HG03457 (cell line): ENCODE results near the gene FAM98C.

Source experiments
- ATAC-seq: cut with Tn5 transposase; IDR thresholded peaks from one replicate; pipeline ENCODE4 v1.9.1; 2021; ENCODE audit warnings: moderate number of reproducible peaks; ENCODE audit not compliant: unreplicated experiment

Gene FAM98C

DNA sequence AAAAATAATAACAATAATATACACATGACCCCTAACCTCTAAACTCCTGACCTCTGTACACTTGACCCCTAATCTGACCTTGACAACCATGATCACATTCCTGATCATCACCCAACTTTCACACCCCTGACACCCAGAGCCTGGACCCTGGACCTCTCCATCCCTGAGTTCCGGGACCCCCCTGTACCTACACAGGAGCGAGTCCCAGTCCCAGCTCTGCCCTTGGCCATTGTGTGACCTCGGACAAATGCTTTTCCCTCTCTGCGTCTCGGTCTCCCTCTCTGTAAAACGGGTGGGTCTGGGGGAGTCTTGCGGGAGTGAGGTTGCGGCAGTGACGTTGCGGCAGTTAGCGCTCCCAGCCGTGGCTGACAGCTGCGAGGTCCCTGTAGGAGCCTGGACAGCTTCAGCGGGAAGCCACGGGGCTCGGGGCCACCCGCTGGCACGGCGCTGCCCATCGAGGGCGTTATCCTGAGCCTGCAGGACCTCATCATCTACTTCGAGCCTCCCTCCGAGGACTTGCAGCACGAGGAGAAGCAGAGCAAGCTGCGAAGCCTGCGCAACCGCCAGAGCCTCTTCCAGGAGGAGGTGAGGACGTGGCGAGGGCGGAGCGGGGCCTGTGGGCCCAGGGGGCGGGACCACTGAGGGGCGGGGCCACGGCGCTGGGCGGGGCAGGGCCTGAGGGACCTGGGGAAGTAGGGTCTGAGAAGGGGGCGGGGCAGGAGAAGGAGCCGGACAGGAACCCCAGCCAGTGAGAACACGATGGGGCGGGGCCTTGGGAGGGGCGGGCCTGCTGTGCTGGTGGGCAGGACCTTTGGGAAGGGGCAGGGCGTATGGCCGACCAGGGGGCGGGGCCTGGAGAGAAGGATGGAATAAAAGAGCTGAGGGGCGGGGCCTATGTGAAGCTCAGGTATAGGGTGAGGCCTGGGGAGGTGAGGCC lies 49.8 kb downstream of the FAM98C start:
- ATAC-seq: no peak

DNA sequence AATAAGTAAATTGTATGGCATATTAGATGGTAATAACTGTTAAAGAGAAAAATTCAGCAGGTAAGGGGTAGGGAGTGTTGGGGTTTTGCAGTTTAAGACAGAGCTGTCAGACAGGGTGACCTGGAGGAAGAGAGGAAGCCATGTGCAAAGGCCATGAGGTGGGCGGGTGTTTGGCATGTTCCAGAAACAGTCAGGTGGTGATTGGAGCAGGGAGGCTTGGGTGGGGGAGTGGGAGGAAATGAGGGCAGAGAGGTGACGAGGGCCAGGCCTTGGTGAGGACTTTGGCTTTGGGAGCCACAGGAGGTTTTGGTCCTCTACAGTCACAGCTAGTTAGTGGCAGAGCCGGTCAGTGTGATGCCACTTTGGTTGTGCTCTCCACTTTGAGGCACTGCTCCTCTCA lies 50.7 kb downstream of the FAM98C start:
- no peak for ATAC-seq

DNA sequence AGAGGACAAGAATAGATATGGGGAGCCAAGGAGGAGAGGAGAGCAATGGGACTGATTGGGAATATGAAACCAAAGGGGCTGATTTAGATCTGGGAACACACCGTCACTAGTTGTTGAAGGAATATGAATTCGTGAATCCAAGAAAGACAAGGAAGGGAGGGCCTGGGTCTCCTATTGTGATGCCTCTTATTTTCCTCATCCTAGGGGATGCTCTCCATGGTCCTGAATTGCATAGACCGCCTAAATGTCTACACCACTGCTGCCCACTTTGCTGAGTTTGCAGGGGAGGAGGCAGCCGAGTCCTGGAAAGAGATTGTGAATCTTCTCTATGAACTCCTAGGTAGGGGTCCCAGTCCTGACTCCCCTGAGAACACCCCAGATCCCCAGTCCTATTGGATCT lies 52.1 kb downstream of the FAM98C start:
- ATAC-seq: no peak

DNA sequence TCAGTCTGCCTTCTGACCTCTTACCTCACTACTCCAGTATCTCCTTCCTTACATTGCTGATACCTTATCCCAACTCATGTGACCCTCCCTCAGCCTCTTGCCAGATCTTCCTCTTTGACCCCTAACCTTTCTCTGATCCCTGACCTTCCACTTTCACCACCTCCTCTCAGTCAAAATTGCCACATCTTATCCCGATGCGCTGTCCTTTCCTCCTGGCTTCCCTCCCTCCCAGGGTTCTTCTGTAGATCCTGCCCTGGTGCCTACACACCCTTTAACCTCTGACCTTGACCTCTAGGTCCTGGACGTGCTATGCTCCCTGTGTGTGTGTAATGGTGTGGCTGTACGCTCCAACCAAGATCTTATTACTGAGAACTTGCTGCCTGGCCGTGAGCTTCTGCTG lies 54.3 kb downstream of the FAM98C start:
- ATAC-seq: no peak

DNA sequence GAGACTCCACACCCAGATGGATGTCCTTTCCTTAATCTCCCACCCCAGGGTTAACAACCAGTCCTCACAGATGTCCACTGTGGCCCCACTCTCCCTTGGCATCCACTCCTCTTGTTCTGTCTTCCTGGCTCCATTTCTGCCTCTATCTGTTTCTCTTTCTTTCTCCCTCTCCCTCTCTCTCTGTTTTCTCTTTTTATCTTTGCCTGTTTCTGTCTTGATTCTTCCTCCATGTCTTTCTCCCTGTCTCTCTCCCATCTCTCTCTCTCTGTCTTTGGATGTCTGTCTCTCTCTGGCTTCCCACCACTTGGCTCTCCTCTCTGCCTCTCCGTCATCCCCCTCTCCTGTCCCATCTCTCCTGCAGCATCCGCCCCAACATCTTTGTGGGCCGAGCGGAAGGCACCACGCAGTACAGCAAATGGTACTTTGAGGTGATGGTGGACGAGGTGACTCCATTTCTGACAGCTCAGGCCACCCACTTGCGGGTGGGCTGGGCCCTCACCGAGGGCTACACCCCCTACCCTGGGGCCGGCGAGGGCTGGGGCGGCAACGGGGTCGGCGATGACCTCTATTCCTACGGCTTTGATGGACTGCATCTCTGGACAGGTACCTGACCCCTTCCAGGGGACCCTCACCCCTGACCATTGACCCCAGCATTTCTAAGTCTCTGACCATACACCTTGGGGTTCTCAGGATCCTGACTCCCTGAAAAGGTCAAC lies 55.0 kb downstream of the FAM98C start:
- ATAC-seq: no peak
